Measurements from ENCODE around the gene FSTL4.
A peak's percentile ranks its signal among the peaks of the same experiment; 100 is the strongest.

The FSTL4 gene

GRCh38 chr5:133290669-133291240 lies 321.6 kb downstream of the FSTL4 start:
- no peak for DNase-seq (ENCODE audit: low spot score)

DNA sequence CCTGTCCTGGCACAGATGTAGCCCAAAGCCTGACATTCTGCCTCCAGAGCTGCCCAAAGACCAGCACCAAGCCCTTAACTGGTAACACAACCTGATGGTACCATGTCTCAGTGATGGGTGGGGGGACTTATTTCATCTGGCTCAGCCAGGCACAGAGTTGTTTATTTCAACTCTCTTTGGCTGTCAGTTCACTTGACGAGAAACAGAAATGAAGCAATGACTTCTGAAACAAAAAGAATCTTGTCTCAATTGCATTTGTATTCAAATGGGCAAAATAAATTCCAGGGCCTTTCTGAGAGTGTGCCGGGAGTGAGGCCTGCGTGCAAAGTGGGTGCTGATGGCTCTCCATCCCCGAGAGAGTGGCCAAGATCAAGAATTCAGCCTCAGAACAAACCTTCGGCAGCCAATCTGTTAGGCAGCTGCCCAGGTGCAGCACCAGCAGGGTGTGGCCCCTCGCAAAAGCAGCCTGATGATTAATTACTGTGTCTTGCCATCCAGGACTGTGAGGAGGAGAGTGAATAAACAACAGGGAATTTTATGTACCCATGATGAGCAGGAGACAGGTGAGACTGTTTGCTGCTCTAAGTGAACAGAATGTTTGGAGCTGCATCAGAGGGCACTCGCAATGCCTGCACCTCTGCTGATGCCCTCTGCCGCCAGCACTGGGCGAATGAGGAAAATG lies 322.5 kb downstream of the FSTL4 start:
- DNase-seq (ENCODE audit: low spot score), result no peak

DNA sequence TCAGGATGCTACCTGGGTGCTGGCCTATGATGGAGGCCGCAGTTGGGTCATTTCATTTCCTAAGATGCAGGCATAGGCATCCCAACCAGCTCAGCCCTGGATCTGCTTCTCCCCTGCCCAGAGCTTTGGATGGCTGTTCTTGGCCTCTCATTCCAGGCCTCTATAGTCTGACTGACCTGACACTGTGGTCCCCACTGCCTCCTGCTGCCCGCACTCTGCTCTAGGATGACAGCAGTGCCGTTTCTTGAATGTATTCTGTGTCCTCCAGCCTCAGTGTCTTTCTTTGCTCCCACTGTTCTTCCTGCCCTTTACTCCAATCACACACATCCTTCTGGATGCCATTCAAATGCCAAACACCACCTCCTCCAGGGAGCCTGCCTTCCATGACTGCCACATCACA lies 324.8 kb downstream of the FSTL4 start:
- DNase-seq (ENCODE audit: low spot score), result peak; percentile 56

DNA sequence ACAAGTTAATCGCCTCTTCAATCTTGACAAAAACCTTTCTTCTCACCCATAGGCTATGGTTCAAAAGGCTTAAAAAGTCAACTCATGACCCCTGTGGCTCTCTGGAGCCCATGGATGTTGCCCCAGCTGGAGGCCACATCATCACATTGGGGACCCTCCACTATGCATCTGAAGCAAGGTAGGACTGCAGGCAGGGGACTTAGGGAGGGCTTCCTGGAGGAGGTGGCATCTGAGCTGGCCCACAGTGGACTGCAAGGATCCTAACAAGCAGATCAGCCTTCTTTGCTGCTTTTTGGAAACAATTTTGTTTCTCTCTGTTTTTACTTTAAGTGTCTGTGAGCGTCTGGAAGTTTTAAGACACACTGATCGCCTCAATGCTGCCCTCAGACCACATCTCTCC lies 325.9 kb downstream of the FSTL4 start:
- no peak for DNase-seq (ENCODE audit: low spot score)

DNA sequence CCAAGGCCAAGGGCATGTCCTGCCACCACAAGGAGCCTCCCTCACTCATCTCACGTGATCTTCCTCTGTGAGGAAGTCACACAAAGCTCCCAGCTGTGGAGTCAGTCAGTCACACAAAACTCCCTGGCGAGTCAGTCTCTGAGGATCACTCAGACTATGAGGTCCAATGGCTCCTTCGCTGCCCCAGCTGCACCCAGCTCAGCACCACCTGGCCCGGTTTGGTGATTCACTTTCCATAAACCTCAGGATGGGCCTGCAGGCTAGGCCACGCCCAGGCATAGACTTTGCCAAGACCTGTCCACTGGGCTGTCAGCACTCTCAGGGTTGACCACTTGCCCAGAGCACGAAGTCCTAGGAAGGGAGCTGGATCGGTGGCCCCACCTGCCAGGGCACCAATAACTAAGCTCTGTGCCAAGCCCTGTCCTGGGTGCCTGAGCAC lies 326.7 kb downstream of the FSTL4 start:
- DNase-seq (ENCODE audit: low spot score), result peak; percentile 85

DNA sequence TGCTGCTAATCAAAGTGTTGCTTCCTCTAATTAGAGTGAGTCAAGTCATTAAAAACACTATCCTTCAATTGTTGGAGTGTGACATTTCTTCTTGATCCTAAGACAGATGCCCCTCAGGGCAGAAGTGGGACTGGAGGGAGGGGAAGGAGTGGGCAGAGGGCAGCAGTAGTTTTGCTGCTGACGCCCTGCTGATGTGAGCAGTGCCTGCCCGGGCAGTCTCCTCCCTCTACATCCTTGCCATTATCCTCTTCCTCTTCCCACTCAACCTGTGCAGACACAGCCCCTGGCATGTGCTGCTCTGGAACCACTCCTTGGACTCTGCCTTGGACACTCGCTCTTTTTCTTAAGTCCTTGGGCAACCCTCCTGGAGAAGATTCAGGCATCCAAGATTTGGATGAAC lies 328.0 kb downstream of the FSTL4 start:
- no peak for DNase-seq (ENCODE audit: low spot score)

DNA sequence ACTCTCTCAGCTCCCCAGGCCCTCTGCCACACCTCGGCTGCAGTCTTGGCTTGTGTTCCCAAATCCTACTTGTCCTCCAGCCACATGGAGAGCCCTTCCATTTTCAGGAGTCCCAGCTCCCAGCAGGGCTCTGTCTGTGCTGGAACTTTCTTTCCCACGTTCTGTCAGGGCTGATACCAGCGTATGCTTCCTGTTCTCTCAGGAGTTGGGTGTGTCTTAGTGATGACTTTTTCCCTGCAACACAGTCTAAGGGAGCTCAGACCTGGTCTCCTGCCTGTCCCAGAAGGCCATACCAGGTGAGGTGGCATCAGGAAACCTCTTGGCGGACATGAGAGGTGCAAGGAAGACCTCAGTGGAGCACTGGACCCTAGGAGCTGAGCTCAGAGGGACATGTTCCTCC lies 334.0 kb downstream of the FSTL4 start:
- no peak for DNase-seq (ENCODE audit: low spot score)

DNA sequence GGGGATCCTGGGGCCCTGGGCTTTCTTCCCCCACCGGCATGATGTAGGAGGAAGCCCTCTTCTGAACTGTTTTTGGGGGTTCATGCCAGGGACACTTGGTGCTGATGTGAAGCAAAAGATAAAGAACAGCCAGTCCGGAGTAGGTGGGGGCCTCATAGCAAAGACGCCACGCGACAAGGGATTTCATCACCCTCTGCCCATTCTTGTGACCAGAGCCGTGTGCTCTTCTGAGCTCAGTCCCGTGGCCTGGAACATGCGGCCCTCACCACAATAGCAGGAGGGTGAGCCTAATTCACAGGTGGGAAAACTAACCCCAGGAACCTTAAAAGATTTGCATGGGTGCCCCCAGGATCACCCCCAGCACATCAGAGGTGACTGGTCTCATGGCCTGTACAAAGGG lies 334.6 kb downstream of the FSTL4 start:
- no peak for DNase-seq (ENCODE audit: low spot score)

DNA sequence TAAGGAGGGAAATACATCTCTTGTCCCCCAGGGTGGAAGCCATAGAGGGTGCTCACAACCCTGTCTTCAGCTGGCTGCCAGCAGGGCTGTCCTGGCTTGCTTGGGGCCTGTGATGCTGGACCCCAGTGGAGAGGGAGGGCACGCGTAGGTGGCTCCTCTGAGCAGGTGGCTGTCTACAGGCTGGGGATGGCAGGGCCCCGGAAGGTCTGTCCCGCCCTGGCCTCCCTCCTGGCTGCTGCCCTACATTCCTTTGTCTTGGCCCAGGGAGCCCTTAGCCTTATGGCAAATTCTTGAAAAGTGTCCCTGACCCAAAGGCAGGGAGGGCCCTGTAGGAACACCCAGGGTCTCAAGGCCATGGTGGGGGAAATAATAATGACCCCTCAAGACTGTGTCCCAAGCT lies 336.2 kb downstream of the FSTL4 start:
- DNase-seq (ENCODE audit: low spot score), result no peak

- no peak for DNase-seq (ENCODE audit: low spot score)
These were observed 336.7 kb downstream of the FSTL4 start for GRCh38 chr5:133275631-133276030.

- DNase-seq (ENCODE audit: low spot score), result peak; percentile 28
These were observed 337.8 kb downstream of the FSTL4 start for GRCh38 chr5:133274597-133274935.

- no peak for DNase-seq (ENCODE audit: low spot score)
These were observed 338.4 kb downstream of the FSTL4 start for GRCh38 chr5:133273661-133274596.

DNA sequence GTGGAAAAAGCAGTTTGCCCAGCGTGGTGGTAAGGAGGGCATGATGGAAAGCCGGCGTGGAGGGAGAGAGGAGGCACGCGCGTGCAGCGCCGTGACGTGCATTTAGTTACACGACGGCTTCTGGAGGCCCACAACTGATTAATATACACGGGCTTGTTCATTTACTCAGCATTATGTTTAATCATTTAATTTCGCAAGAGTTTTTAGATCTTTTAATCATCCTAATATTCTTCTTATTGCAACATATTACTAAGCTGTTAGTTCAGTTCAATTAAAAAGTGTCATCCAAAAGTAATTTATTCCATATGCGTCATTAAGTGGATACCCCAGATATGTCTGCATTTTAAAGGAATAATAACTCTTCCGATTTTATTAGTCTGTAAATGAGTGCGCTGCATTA lies 340.0 kb downstream of the FSTL4 start:
- no peak for DNase-seq (ENCODE audit: low spot score)

- DNase-seq (ENCODE audit: low spot score), result no peak
These were observed 340.7 kb downstream of the FSTL4 start for GRCh38 chr5:133271606-133272005.

DNA sequence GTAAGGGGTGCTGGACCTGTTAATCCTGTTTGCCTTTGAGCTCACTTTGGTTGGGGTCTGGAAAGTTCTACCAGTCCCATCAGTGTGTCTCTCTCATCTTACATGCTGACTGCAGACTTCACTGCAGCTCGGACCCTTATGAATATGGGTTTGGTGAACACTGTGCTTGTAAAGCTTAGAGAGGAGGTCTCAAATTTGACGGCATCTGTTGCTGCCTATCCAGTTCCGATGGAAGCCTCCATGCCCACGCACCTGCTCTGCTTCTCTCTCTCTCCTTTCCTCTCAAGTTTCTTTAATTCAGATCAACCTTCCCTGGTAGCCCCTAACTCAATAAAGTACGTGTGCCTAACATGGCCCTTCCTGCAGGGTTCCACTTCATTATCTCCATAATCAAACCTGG lies 342.6 kb downstream of the FSTL4 start:
- DNase-seq (ENCODE audit: low spot score), result no peak

DNA sequence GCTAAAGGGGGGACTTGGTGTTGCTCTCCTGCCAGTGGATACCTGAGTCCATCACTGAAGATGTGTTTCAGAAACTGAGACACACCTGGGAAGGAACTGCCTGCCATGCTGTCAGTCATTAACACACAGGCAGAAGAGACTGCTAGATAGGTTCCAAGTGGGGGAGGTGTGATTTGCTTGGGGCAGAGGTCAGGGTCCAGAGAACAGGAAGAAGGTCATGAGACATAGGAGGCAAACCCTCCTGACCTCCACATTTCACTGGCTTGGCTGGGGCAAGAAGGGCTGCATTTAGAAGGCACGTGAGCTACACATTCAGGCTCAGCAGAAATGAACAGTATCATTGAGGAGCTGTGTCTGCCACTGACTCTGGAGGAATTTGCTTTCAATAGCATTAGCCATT lies 344.7 kb downstream of the FSTL4 start:
- DNase-seq (ENCODE audit: low spot score), result no peak

DNA sequence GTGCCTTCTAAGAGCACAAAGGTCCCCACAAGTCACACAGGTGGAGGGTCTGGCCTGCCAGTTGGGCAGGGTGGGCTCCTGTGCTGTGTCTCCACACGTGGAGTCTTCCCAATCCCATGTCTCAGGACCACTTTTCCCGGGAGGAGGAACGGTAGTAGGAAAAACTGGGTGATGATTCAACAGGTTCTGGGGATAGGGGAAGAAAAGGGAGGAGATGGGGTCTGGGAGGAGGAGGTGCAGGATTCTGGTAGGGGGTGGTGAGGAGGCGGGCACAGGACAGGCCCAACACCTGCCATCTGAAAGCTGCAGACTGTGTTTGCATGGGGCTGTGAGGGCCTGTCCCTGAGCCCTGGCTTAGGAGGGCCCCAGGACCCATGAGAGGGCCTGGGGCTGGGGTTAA lies 345.4 kb downstream of the FSTL4 start:
- no peak for DNase-seq (ENCODE audit: low spot score)

DNA sequence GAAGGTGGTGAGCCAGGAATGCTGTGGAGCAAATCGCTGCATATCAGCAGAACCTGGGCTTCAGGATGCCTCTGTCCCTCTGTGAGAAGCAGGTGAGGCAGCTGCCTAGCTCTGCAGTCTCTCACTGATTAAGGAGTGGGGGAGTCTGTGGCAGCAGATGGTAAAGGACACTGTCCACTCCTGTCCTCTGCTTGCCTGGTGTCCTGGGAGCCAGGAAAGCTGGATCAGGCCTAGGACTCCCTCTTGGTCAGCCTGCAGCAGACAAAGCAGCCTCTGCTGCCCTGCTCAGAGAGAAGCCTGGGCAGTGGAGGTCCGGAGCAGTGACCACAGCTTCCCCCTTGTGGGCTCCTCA lies 345.8 kb downstream of the FSTL4 start:
- no peak for DNase-seq (ENCODE audit: low spot score)

DNA sequence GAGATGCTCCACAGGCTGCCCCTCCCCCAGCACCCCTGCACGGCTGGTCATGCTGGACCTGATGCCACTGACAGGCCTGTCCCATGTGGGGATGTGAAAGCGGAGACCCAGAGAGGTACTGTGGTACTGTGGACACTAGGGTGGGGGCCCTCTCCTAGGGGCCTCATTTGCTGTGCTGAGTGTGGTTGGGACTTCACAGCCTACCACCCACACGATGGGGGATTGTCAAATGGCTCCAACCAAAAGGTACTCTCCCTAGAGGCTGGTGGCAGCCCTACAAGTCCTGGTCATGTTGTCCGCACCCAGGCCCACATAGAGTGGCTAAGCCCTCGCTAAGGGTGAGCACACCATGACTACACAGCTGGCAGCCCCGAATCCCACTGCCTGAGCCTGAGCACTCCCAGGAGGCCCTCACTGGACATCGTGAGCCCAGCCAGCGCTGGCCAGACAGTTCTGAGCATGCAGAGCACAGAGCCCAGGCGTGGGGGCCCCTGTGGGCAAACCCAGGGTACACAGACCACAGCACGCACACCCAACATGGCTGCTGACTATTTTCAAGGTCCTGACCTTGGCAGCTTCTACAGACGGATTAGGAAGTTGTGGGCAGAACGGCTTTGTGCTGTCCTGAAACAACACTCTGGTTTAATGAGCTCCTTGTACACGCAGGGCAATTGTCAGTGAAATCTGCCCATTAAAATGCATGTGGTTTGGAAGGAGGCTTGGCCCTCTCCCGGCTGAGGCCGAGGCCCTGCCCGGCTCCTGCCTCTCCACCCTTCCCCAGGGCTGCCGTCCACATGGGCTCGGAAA lies 346.4 kb downstream of the FSTL4 start:
- peak; percentile 46 for DNase-seq (ENCODE audit: low spot score)

DNA sequence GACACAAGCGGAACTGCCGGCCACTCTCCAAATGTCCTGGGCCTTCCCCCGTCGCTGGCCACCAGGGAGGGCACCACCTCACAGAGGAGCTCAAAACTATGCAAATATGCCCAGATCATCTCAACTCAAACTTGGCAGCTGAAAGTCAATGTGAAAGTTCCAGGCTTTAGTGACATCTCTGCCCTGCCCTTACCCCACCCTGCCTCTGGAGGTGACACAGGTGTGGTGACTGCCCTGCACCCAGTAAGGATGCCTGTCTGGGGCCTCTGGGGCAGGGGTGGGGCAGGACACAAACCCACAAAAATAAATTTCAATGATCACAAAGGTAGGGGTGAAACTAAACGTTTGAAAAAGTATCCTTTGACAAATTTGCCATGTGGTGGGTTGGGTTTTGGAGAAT lies 347.1 kb downstream of the FSTL4 start:
- DNase-seq (ENCODE audit: low spot score), result peak; percentile 68

DNA sequence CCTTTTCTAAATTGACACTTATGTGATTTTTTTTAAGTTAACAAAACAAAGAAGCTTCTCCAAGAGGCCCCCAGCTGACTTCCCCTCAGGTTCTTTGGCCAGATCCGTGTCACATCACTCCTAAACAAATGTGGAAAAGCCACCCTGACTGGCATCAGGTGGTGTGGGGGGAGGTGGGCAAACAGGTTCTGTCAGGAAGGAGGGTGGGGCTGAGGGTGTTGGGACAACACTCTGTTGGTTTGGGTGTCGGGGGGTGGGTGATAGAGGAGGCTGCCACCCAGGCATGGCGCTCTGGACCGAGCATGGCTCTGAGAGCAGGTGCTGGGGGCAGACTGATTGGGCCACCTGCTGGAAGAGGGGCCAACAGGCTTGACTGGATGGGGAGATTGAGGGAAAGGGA lies 349.7 kb downstream of the FSTL4 start:
- no peak for DNase-seq (ENCODE audit: low spot score)

GRCh38 chr5:133261993-133262392 lies 350.3 kb downstream of the FSTL4 start:
- DNase-seq (ENCODE audit: low spot score), result no peak
